Activated naive CD4-positive, alpha-beta T cell treated with anti-CD3 and anti-CD28 coated beads, Interleukin-2, amount 50 U/mL, for 72 hours (primary cell): ENCODE data around the gene THAP6. TPM values are rescaled to one million over a fixed set of nuclear protein-coding genes. Genes with fewer than 3 reads are reported as not detected.
"Not testable (repeated sequence)": the region's sequence is repeated elsewhere in the genome, so short reads cannot be mapped to it uniquely, and the experiment has no call there.

Experiments
- ATAC-seq, 2 donors: fragments of 150-1000 bp; cut with Tn5 transposase; 2 replicates each; pipeline ENCODE4 v1.10.0; 2021; ENCODE audit warnings: mild to moderate bottlenecking in 2 of 2, moderate library complexity in 2 of 2
- DNase-seq, 2 donors: peaks; one replicate each; pipeline ENCODE4 v3.0.0; 2021 to 2022; ENCODE audit warnings: low spot score in 2 of 2
- H3K27ac Mint-ChIP-seq, 2 donors: one replicate each; pipeline ENCODE4 v1.8.0; 2022; ENCODE audit warnings: mild to moderate bottlenecking in 2 of 2, mixed read lengths in 2 of 2
- H3K36me3 Mint-ChIP-seq, 2 donors: one replicate each; pipeline ENCODE4 v1.8.0; 2022; ENCODE audit warnings: mixed read lengths in 2 of 2
- H3K9me3 Mint-ChIP-seq, 2 donors: one replicate each; pipeline ENCODE4 v1.8.0; 2022; ENCODE audit warnings: mixed read lengths in 2 of 2
- total RNA-seq, 2 donors: library from RNA; stranded (reverse); gene quantifications; one replicate each; pipeline ENCODE4 v1.2.3, GENCODE V29; 2022

THAP6 gene
- 10 to 100 TPM; 18.9 to 20.8 TPM for total RNA-seq

GRCh38 chr4:75514131-75514948 lies at the start of gene THAP6, which contains the start of gene RCHY1:
THAP6 (plus strand) TSS chr4:75514473; CDS start chr4:75515453, 980 bp downstream.
RCHY1 (minus strand) TSS chr4:75514403; CDS start chr4:75514286, 117 bp downstream.
- peak; percentile 93 to 94 for ATAC-seq
- H3K36me3 Mint-ChIP-seq = peaks cover 21 to 32% of the 10 kb centered on the region in 2 donors
- no peaks in the 10 kb centered on the region for H3K9me3 Mint-ChIP-seq
- peak; percentile 88 to 94 for DNase-seq
- H3K27ac Mint-ChIP-seq = peak within 1 kb of the TSS in 1 of 2 donors; percentile 96

DNA sequence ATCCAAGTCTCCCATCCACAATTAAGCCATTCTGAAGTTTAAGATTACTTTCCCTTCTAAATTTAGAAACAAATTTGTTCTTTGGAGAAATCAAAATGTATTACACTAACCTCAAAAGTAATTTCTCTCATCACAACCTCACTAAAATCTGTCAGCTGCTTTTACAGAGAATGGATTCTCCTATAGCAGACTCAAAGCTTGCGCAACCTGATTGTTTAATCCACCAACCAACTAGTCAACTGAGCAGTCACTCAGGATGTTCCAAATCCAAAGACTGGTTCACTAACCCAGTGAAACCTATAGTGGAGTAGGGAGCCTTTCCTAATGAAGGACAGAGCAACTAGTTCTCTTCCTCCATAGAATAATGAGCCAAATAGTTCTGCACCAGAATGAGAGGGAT lies 44.4 kb upstream of the THAP6 start:
- ATAC-seq (no peak), DNase-seq (no peak)
- Mint-ChIP-seq H3K9me3 (peaks cover 5 to 10% of the 10 kb centered on the region in 2 donors), H3K27ac (no peak overlapping the region), H3K36me3 (peaks cover 0 to 8% of the 10 kb centered on the region in 2 donors)

DNA sequence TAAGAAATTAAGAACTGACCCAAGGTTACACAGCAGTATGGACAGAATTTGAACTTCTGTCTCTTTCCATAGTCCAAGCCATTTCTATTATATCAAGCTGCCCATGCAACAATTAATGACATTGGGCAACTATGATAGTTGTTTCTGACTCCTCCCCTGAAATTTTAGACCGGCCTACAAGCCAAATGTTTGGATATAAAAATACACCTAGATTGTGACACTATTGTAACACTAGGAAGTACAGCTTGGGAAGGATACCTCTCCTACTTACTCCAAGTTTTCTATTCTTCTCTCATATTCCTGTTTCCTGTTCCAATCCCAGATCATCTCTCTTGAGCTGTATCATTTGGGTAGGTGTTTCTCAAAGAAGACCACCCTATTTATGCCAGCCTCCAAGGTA lies 43.5 kb upstream of the THAP6 start:
- Mint-ChIP-seq H3K27ac (no peak overlapping the region), H3K9me3 (peaks cover under 1 to 1% of the 10 kb centered on the region in 2 donors), H3K36me3 (peaks cover 0 to 4% of the 10 kb centered on the region in 2 donors)
- DNase-seq (no peak), ATAC-seq (no peak)

- ATAC-seq = no peak
Measured at GRCh38 chr4:75477201-75477600, 37.1 kb upstream of the THAP6 start.

GRCh38 chr4:75484190-75484589 lies 30.1 kb upstream of the THAP6 start:
- Mint-ChIP-seq H3K9me3 (no peaks in the 10 kb centered on the region), H3K36me3 (peaks cover 18 to 26% of the 10 kb centered on the region in 2 donors), H3K27ac (no peak overlapping the region)
- DNase-seq = no peak
- ATAC-seq = no peak

More at GRCh38 chr4:75477201-75477600, 37.1 kb upstream of the THAP6 start:
- Mint-ChIP-seq H3K27ac (no peak overlapping the region), H3K36me3 (peaks cover 43 to 45% of the 10 kb centered on the region in 2 donors), H3K9me3 (peaks cover 0 to 12% of the 10 kb centered on the region in 2 donors)
- DNase-seq = no peak

DNA sequence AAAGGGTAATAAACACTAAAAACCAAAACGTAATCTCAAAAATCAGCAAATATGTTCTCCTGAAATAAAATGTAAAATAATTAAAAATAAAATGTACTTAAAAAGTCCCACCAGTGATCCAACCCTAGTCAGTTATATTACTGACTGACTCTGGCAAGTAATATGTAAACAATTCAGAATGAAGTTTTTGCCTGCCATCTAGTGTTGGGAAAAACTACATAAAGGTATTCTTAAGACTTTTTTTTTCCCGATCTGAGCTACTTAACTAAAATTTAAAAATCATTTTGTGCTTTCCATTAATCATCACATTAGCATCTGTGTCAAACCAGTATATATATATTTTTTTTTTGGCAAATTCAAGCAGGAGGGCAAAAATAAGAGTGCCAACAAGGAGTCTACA lies 24.1 kb upstream of the THAP6 start:
- Mint-ChIP-seq H3K9me3 (no peaks in the 10 kb centered on the region), H3K36me3 (no peaks in the 10 kb centered on the region), H3K27ac (no peak overlapping the region)
- ATAC-seq (no peak), DNase-seq (no peak)

DNA sequence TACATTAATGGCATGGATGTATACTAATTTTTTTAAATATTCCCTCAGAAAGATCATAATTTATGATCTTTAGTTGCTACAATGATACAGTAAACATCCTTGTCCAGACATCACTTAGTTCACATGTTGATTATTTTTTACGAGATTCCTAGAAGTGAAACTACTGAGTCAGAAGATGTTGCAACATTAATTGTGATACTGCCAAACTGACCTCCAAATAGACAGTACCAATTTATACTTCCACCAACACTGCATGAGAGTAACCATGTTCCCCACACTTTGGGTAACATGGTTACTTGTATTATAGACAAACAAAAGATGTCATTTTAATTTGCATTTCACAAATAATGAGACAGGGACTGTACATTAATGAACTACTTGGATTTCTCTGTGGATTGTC lies 19.7 kb upstream of the THAP6 start:
- H3K27ac Mint-ChIP-seq = no peak overlapping the region
- DNase-seq = no peak
- ATAC-seq = no peak
- no peaks in the 10 kb centered on the region for H3K9me3 Mint-ChIP-seq
- H3K36me3 Mint-ChIP-seq = peaks cover 0 to 11% of the 10 kb centered on the region in 2 donors

DNA sequence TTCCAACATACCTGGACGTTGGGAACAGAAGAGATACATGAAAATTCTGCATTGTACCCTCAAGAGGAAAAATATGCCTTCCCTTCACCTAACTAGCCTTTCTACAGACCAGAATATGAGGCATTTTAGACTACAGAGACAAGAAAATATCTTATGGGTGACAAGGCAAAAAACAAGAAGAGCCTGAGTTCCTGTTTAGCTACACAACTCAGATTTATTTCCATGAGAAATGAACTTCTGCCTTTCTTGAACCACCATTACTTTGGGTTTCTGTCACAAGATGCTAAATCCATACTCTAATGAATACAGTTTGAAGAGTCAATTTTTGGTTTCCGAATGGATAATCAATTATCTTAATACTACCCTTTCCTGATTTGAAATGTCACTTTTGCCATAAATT lies 18.8 kb upstream of the THAP6 start:
- ATAC-seq (no peak), DNase-seq (no peak)
- no peaks in the 10 kb centered on the region for H3K9me3 Mint-ChIP-seq
- peak overlapping the region in 1 of 2 donors; percentile 50 for H3K27ac Mint-ChIP-seq
- H3K36me3 Mint-ChIP-seq = peaks cover 0 to 14% of the 10 kb centered on the region in 2 donors

- no peak for DNase-seq
- peaks cover 0 to 14% of the 10 kb centered on the region in 2 donors for H3K36me3 Mint-ChIP-seq
- no peak for ATAC-seq
- H3K9me3 Mint-ChIP-seq = no peaks in the 10 kb centered on the region
- peak overlapping the region in 1 of 2 donors; percentile 7 for H3K27ac Mint-ChIP-seq
Measured at GRCh38 chr4:75496406-75496805, 17.9 kb upstream of the THAP6 start.

DNA sequence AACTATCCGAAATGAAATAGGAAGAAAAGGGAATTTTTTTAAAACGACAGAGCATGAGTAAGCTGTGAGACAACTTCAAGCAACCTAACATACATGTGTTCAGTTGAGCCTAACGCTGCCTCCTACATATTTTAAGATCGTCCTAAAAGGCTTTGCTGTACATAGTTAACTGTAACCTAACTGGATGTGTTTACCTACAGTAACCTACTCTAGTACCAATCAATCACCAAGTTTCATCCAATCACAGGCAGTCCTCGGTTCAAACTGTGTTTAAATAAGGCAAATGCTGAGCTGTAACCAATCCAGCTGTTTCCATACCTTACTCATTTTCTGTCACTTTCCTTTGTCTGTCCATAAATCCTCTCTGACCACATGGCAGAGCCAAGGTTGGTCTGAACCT lies 17.1 kb upstream of the THAP6 start:
- Mint-ChIP-seq H3K27ac (no peak overlapping the region), H3K36me3 (peaks cover 0 to 14% of the 10 kb centered on the region in 2 donors), H3K9me3 (no peaks in the 10 kb centered on the region)
- ATAC-seq = no peak
- DNase-seq = no peak

DNA sequence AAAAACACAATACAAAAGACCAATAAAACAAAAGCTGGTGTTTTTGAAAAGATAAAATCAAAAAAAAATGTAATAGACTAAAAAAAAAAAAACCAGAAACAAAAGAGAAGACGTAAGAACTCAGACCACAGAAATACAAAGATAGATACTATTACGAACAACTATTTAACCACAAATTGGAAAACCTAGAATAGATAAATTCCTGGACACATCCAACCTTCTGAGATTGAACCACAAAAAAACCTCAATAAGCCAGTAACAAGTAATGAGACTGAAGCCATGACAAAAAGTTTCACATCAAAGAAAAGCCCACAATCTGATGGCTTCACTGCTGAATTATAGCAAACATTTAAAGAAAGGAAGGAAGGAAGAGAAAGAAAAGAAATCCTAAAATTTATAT lies 16.2 kb upstream of the THAP6 start:
- no peak for ATAC-seq
- DNase-seq = no peak
- Mint-ChIP-seq H3K27ac (no peak overlapping the region), H3K9me3 (no peaks in the 10 kb centered on the region), H3K36me3 (peaks cover 0 to 14% of the 10 kb centered on the region in 2 donors)

DNA sequence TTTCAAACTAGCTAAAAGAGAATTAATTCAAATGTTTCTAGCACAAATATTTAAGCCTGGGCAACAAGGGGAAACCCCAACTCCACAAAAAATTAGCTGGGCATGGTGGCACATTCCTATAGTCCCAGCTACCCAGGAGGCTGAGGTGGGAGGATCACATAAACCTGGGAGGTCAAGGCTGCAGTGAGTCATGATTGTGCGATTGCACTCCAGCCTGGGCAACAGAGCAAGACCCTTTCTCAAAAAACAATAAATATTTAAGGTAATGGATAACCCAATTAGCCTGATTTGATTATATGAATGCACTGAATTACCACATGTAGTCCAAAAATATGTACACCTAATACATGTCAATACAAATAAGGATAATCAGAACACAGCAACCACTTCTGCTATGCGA lies 14.4 kb upstream of the THAP6 start:
- H3K27ac Mint-ChIP-seq = no peak overlapping the region
- no peaks in the 10 kb centered on the region for H3K9me3 Mint-ChIP-seq
- ATAC-seq = no peak
- peaks cover 0 to 14% of the 10 kb centered on the region in 2 donors for H3K36me3 Mint-ChIP-seq
- DNase-seq = no peak

- peaks cover 7 to 13% of the 10 kb centered on the region in 2 donors for H3K36me3 Mint-ChIP-seq
- no peaks in the 10 kb centered on the region for H3K9me3 Mint-ChIP-seq
- ATAC-seq (no peak), DNase-seq (no peak)
- no peak overlapping the region for H3K27ac Mint-ChIP-seq
Measured at GRCh38 chr4:75502671-75503070, 11.6 kb upstream of the THAP6 start.

- Mint-ChIP-seq H3K27ac (no peak overlapping the region), H3K36me3 (peaks cover 7 to 14% of the 10 kb centered on the region in 2 donors)
Measured at GRCh38 chr4:75505630-75506029, 8.6 kb upstream of the THAP6 start.

GRCh38 chr4:75509592-75509991 lies 4.7 kb upstream of the THAP6 start:
- H3K9me3 Mint-ChIP-seq, DNase-seq, H3K27ac Mint-ChIP-seq, ATAC-seq: not testable (repeated sequence)
- H3K36me3 Mint-ChIP-seq = peaks cover 18 to 20% of the 10 kb centered on the region in 2 donors

More at GRCh38 chr4:75505630-75506029, 8.6 kb upstream of the THAP6 start:
- no peak for ATAC-seq
- H3K9me3 Mint-ChIP-seq = no peaks in the 10 kb centered on the region
- no peak for DNase-seq

GRCh38 chr4:75511841-75512240 lies 2.4 kb upstream of the THAP6 start:
- H3K27ac Mint-ChIP-seq = no peak overlapping the region
- H3K9me3 Mint-ChIP-seq = no peaks in the 10 kb centered on the region
- DNase-seq (no peak), ATAC-seq (no peak)
- peaks cover 18 to 25% of the 10 kb centered on the region in 2 donors for H3K36me3 Mint-ChIP-seq

GRCh38 chr4:75512386-75513211 lies 1.7 kb upstream of the THAP6 start:
- Mint-ChIP-seq H3K27ac (no peak overlapping the region), H3K36me3 (peaks cover 16 to 25% of the 10 kb centered on the region in 2 donors), H3K9me3 (no peaks in the 10 kb centered on the region)
- DNase-seq = no peak
- ATAC-seq = no peak
